K562 (cell line): ENCODE measurements around the gene KCNJ13. TPM values are rescaled to one million over a fixed set of nuclear protein-coding genes. Genes with fewer than 3 reads are reported as not detected.

Experiments
- ATAC-seq: fragments of 200-7000 bp; cut with Tn5 transposase; 3 replicates; pipeline ENCODE4 v1.9.1; 2020; ENCODE audit warnings: moderate library complexity
- BruUV-seq: library from RNA; stranded (reverse); fragments of 400-500 nt; replicated peaks from 2 replicates; lab custom pipeline; 2021; lab: Mats Ljungman, UMichigan
- CTCF ChIA-PET: fragments of 300-600 bp; formaldehyde crosslinking; extraction: SDS; loops from one replicate; lab custom pipeline; 2021; ENCODE audit warnings: low intra/inter-chr PET ratio; lab: Yijun Ruan, JAX
- POLR2A ChIA-PET: fragments of 300-600, 350-650 bp; sonication (Branson Sonifier 250); formaldehyde crosslinking; extraction: SDS; loops from one replicate; lab custom pipeline; 2021; ENCODE audit warnings: antibody characterized with exemption, inconsistent platforms; lab: Yijun Ruan, JAX
- DNase-seq, 4 experiments: peaks; one replicate each; pipeline versions ENCODE4 v3.0.0 to v3.0.0-alpha.2; 2011 to 2018; ENCODE audit warnings: low spot score in 3 of 4, mixed read lengths in 3 of 4; ENCODE audit errors: extremely low read depth in 1 of 4
- FAIRE-seq: peaks from 2 replicates; lab custom pipeline; 2011; peaks lifted over from hg19 to GRCh38; lab: Jason Lieb, UNC
- H2AFZ ChIP-seq: 2 replicates; pipeline ENCODE4 v1.6.0; 2011; ENCODE audit warnings: low read depth, low read length, control low read depth, inconsistent platforms
- H3K27ac ChIP-seq: fragments of 200-600 bp; 3 replicates; pipeline ENCODE4 v1.8.0; 2011; ENCODE audit warnings: low read depth, mild to moderate bottlenecking, control low read depth, inconsistent platforms, low read length, moderate library complexity, mixed read lengths; ENCODE audit errors: extremely low read depth
- H3K27me3 ChIP-seq, 2 experiments: fragments of 300-600 bp in 1 of 2; 2 replicates in 1 of 2; 3 replicates in 1 of 2; pipeline versions ENCODE4 v1.6.0 to v1.8.0; 2011; ENCODE audit warnings: inconsistent platforms in 2 of 2, low read length in 2 of 2, mild to moderate bottlenecking in 1 of 2, mixed read lengths in 1 of 2, moderate library complexity in 1 of 2; ENCODE audit not compliant: control insufficient read depth in 2 of 2, insufficient read depth in 2 of 2
- H3K36me3 ChIP-seq: fragments of 300-600 bp; 3 replicates; pipeline ENCODE4 v1.8.0; 2011; ENCODE audit warnings: mild to moderate bottlenecking, low read length, inconsistent platforms; ENCODE audit not compliant: control insufficient read depth, insufficient read depth
- H3K4me1 ChIP-seq, 2 experiments: fragments of 200-600 bp in 1 of 2; replicated peaks in 1 of 2; 2 replicates in 1 of 2; 3 replicates in 1 of 2; pipeline versions ENCODE4 v1.5.1 to v1.8.0; 2011; ENCODE audit warnings: inconsistent platforms in 2 of 2, low read length in 2 of 2, mild to moderate bottlenecking in 1 of 2, mixed read lengths in 1 of 2, moderate library complexity in 1 of 2; ENCODE audit not compliant: control insufficient read depth in 2 of 2, insufficient read depth in 2 of 2
- H3K4me2 ChIP-seq: 2 replicates; pipeline ENCODE4 v1.6.1; 2011; ENCODE audit warnings: low read length, control low read depth, inconsistent platforms, mixed read lengths; ENCODE audit not compliant: insufficient read depth
- H3K4me3 ChIP-seq: fragments of 200-600 bp; sonication (generic), shearing (Covaris generic); 2 replicates; pipeline ENCODE4 v1.5.1; 2016; ENCODE audit warnings: control low read depth, inconsistent platforms
- H3K79me2 ChIP-seq: fragments of 200-600 bp; 3 replicates; pipeline ENCODE4 v1.8.0; 2011; ENCODE audit warnings: low read length, inconsistent platforms; ENCODE audit not compliant: control insufficient read depth, insufficient read depth
- H3K9ac ChIP-seq, 2 experiments: 2 replicates each; pipeline versions ENCODE4 v1.6.0 to v1.6.1; 2011; ENCODE audit warnings: low read depth in 2 of 2, low read length in 2 of 2, control low read depth in 1 of 2, inconsistent platforms in 1 of 2, mild to moderate bottlenecking in 1 of 2, mixed read lengths in 1 of 2; ENCODE audit not compliant: insufficient read depth in 1 of 2
- H3K9me1 ChIP-seq: one replicate; pipeline ENCODE4 v1.6.0; 2011; ENCODE audit warnings: inconsistent platforms, mild to moderate bottlenecking, low read length, moderate library complexity; ENCODE audit not compliant: control insufficient read depth, insufficient read depth
- H3K9me3 ChIP-seq: replicated peaks from 2 replicates; pipeline ENCODE4 v1.5.1; 2011; ENCODE audit warnings: low read depth, low read length, inconsistent platforms; ENCODE audit not compliant: control insufficient read depth, insufficient read depth
- H4K20me1 ChIP-seq: replicated peaks from 2 replicates; pipeline ENCODE4 v1.6.1; 2011; ENCODE audit warnings: low read length, inconsistent platforms, mixed read lengths; ENCODE audit not compliant: control insufficient read depth, insufficient read depth
- FOXK1 ChIP-seq: sonication (generic); formaldehyde crosslinking; IDR thresholded peaks from 2 replicates; pipeline ENCODE4 v1.8.0; 2022; ENCODE audit warnings: missing genetic modification reagents, mild to moderate bottlenecking, borderline replicate concordance
- GABPB1 ChIP-seq: sonication (generic); formaldehyde crosslinking; IDR thresholded peaks from 2 replicates; pipeline ENCODE4 v1.8.0; 2022; ENCODE audit warnings: mild to moderate bottlenecking, missing genetic modification reagents
- HOXB6 ChIP-seq: fragments of 250-450 bp; sonication (Bioruptor Pico); IDR thresholded peaks from 2 replicates; pipeline ENCODE4 v1.5.1; 2022; ENCODE audit warnings: mild to moderate bottlenecking, borderline replicate concordance
- RB1 ChIP-seq: fragments of 450-650 bp; IDR thresholded peaks from 2 replicates; pipeline ENCODE4 v1.6.1; 2017; ENCODE audit warnings: low read depth, mild to moderate bottlenecking
- SMARCE1 ChIP-seq: fragments of 450-650 bp; IDR thresholded peaks from 2 replicates; pipeline ENCODE4 v1.7.1; 2016; ENCODE audit warnings: mild to moderate bottlenecking
- ZNF316 ChIP-seq: fragments of 450-650 bp; IDR thresholded peaks from 2 replicates; pipeline ENCODE4 v1.6.1; 2016
- ZNF57 ChIP-seq: fragments of 450-650 bp; formaldehyde crosslinking; IDR thresholded peaks from 2 replicates; pipeline ENCODE4 v1.4.0; 2020; ENCODE audit warnings: mild to moderate bottlenecking, moderate library complexity
- WGBS: fragments of 100-300 bp; shearing (Covaris generic); methylation state at CpG from one replicate; pipeline ENCODE4 v1.1.6; 2016; ENCODE audit warnings: low coverage, mixed read lengths; ENCODE audit not compliant: insufficient coverage; ENCODE audit errors: missing lambda C conversion rate; 5-methylcytosine and 5-hydroxymethylcytosine counted together
- in situ Hi-C: fragments of 300-500 bp; cut with MboI; formaldehyde crosslinking; loops from 4 replicates; pipeline ENCODE4 v1.15.0; 2018; ENCODE audit warnings: inconsistent platforms, mixed read lengths
- intact Hi-C: fragments of 100-400 bp; cut with micrococcal nuclease; formaldehyde crosslinking; loops from 2 replicates; pipeline ENCODE4 v1.14.2; 2022
- polyA plus RNA-seq, 8 experiments: library from polyadenylated mRNA; depleted of rRNA in 4 of 8; stranded (reverse) in 5 of 8; unstranded in 3 of 8; fragments of >200 nt; fragmentation: Nextera tagmentation in 2 of 8; fragmentation: Illumina TruSeq in 1 of 8; extraction: Ambion mirVana in 2 of 8; extraction: Trizol in 1 of 8; gene quantifications; 2 replicates each; pipeline versions ENCODE4 v1.2.1 to v1.2.3, GENCODE V29; 2011 to 2014; ENCODE audit warnings: inconsistent platforms in 1 of 8, missing spikeins in 1 of 8
- total RNA-seq, 7 experiments: library from RNA; depleted of rRNA in 6 of 7; stranded (reverse); fragments of >200 nt in 6 of 7; fragmentation: Illumina TruSeq in 2 of 7; extraction: Trizol in 2 of 7; gene quantifications; 2 replicates each; pipeline versions ENCODE4 v1.2.1 to v1.2.3, GENCODE V29; 2011 to 2021; ENCODE audit warnings: low replicate concordance in 1 of 7
- TF ChIP-seq, protein P1 (sequence below): fragments of 450-650 bp; formaldehyde crosslinking; IDR thresholded peaks from 2 replicates; pipeline ENCODE4 v1.4.0; 2020; ENCODE audit warnings: mild to moderate bottlenecking
- TF ChIP-seq, protein P2 (sequence below): sonication (generic); formaldehyde crosslinking; IDR thresholded peaks from 2 replicates; pipeline ENCODE4 v1.8.0; 2022; ENCODE audit warnings: mild to moderate bottlenecking, missing genetic modification reagents
- TF ChIP-seq, protein P3 (sequence below): fragments of 450-650 bp; formaldehyde crosslinking; conservative IDR thresholded peaks from 2 replicates; pipeline ENCODE4 v1.4.0; 2022; ENCODE audit warnings: mild to moderate bottlenecking, missing genetic modification characterization
- TF ChIP-seq, protein P4 (sequence below): fragments of 250-450 bp; sonication (Bioruptor Pico); IDR thresholded peaks from 2 replicates; pipeline ENCODE4 v1.4.0; 2020; ENCODE audit warnings: mild to moderate bottlenecking, moderate library complexity
- TF ChIP-seq, protein P5 (sequence below): fragments of 450-650 bp; IDR thresholded peaks from 2 replicates; pipeline ENCODE4 v1.6.1; 2016; ENCODE audit warnings: mild to moderate bottlenecking
- TF ChIP-seq, protein P6 (sequence below): sonication (generic); formaldehyde crosslinking; IDR thresholded peaks from 2 replicates; pipeline ENCODE4 v1.8.1; 2022; ENCODE audit warnings: missing genetic modification reagents

KCNJ13 gene
- total and polyA plus RNA-seq, 9 of the 15 experiments (the other 6 are each of a cell fraction or from before 2014, with no cell fraction given) = 0.45 TPM; not detected in 8

DNA sequence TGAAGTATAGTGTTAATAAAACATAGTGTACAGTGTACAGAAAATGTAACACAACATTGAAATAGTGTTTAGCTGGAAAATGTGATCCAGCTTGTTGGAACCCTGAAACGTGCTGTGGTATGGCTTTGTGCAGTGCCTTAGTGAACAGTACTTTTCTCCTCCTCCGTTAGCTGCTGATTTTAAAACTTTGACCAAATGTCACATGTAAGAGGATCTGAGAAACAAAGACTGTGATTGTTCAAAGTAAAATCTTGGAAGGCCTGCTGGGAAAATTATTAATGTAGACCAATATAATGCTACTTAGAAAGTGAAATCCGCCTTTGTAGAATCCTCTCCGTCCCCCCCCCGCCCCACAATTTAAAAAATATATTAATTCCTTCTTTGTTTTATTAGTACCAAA, 911 bp upstream of the KCNJ13 start:
- ChIA-PET POLR2A (no interaction called here), CTCF (no interaction called here)
- H3K9me3 ChIP-seq = no peaks in the 10 kb centered on the region
- no peak for FAIRE-seq
- no peak overlapping the region for H3K9ac ChIP-seq
- no peak overlapping the region for H3K4me2 ChIP-seq
- H2AFZ ChIP-seq = no peak overlapping the region
- H4K20me1 ChIP-seq = no peaks in the 10 kb centered on the region
- no peaks in the 10 kb centered on the region for H3K4me1 ChIP-seq
- no peaks in the 10 kb centered on the region for H3K79me2 ChIP-seq
- peaks cover 28% of the 10 kb centered on the region for H3K36me3 ChIP-seq
- no peak for DNase-seq
- no peaks in the 10 kb centered on the region for H3K9me1 ChIP-seq
- no TSS peak for BruUV-seq
- H3K27ac ChIP-seq = no peak overlapping the region
- H3K4me3 ChIP-seq = no peak overlapping the region
- intact Hi-C loops = no loop called here
- in situ Hi-C loops = no loop called here
- ATAC-seq = no peak
- TF ChIP-seq, protein P1, sequence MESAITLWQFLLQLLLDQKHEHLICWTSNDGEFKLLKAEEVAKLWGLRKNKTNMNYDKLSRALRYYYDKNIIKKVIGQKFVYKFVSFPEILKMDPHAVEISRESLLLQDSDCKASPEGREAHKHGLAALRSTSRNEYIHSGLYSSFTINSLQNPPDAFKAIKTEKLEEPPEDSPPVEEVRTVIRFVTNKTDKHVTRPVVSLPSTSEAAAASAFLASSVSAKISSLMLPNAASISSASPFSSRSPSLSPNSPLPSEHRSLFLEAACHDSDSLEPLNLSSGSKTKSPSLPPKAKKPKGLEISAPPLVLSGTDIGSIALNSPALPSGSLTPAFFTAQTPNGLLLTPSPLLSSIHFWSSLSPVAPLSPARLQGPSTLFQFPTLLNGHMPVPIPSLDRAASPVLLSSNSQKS (CRISPR knock-in tag) = no peak
- TF ChIP-seq FOXK1 (CRISPR knock-in tag) (no peak), RB1 (no peak), SMARCE1 (no peak), HOXB6 (CRISPR knock-in tag) (no peak), GABPB1 (CRISPR knock-in tag) (no peak), ZNF57 (CRISPR knock-in tag) (no peak), ZNF316 (no peak)
- TF ChIP-seq, protein P2, sequence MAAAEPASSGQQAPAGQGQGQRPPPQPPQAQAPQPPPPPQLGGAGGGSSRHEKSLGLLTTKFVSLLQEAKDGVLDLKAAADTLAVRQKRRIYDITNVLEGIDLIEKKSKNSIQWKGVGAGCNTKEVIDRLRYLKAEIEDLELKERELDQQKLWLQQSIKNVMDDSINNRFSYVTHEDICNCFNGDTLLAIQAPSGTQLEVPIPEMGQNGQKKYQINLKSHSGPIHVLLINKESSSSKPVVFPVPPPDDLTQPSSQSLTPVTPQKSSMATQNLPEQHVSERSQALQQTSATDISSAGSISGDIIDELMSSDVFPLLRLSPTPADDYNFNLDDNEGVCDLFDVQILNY (CRISPR knock-in tag) = no peak
- TF ChIP-seq, protein P3, sequence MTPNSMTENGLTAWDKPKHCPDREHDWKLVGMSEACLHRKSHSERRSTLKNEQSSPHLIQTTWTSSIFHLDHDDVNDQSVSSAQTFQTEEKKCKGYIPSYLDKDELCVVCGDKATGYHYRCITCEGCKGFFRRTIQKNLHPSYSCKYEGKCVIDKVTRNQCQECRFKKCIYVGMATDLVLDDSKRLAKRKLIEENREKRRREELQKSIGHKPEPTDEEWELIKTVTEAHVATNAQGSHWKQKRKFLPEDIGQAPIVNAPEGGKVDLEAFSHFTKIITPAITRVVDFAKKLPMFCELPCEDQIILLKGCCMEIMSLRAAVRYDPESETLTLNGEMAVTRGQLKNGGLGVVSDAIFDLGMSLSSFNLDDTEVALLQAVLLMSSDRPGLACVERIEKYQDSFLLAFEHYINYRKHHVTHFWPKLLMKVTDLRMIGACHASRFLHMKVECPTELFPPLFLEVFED = no peak
- TF ChIP-seq, protein P4, sequence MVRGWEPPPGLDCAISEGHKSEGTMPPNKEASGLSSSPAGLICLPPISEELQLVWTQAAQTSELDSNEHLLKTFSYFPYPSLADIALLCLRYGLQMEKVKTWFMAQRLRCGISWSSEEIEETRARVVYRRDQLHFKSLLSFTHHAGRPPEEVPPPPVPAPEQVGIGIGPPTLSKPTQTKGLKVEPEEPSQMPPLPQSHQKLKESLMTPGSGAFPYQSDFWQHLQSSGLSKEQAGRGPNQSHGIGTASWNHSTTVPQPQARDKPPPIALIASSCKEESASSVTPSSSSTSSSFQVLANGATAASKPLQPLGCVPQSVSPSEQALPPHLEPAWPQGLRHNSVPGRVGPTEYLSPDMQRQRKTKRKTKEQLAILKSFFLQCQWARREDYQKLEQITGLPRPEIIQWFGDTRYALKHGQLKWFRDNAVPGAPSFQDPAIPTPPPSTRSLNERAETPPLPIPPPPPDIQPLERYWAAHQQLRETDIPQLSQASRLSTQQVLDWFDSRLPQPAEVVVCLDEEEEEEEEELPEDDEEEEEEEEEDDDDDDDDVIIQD (CRISPR knock-in tag) = no peak
- TF ChIP-seq, protein P5, sequence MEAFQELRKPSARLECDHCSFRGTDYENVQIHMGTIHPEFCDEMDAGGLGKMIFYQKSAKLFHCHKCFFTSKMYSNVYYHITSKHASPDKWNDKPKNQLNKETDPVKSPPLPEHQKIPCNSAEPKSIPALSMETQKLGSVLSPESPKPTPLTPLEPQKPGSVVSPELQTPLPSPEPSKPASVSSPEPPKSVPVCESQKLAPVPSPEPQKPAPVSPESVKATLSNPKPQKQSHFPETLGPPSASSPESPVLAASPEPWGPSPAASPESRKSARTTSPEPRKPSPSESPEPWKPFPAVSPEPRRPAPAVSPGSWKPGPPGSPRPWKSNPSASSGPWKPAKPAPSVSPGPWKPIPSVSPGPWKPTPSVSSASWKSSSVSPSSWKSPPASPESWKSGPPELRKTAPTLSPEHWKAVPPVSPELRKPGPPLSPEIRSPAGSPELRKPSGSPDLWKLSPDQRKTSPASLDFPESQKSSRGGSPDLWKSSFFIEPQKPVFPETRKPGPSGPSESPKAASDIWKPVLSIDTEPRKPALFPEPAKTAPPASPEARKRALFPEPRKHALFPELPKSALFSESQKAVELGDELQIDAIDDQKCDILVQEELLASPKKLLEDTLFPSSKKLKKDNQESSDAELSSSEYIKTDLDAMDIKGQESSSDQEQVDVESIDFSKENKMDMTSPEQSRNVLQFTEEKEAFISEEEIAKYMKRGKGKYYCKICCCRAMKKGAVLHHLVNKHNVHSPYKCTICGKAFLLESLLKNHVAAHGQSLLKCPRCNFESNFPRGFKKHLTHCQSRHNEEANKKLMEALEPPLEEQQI = no peak
- TF ChIP-seq, protein P6, sequence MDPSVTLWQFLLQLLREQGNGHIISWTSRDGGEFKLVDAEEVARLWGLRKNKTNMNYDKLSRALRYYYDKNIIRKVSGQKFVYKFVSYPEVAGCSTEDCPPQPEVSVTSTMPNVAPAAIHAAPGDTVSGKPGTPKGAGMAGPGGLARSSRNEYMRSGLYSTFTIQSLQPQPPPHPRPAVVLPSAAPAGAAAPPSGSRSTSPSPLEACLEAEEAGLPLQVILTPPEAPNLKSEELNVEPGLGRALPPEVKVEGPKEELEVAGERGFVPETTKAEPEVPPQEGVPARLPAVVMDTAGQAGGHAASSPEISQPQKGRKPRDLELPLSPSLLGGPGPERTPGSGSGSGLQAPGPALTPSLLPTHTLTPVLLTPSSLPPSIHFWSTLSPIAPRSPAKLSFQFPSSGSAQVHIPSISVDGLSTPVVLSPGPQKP = no peak
- TF ChIP-seq, all 486 proteins: peak for 0
- 100% methylated on average over 5 of the region's 5 CpGs for WGBS
- H3K27me3 ChIP-seq = no peaks in the 10 kb centered on the region
